ENCODE measurements around the gene ADGRG1. TPM values are rescaled to one million over a fixed set of nuclear protein-coding genes. Genes with fewer than 3 reads are reported as not detected.
A peak's percentile ranks its signal among the peaks of the same experiment; 100 is the strongest.

ADGRG1 gene
- total RNA-seq, 1 donor from 2014 or later = 67.1 TPM

- Mint-ChIP-seq H3K36me3 (no peaks in the 10 kb centered on the region), H3K4me1 (peaks cover 11% of the 10 kb centered on the region), H3K27me3 (ENCODE audit: low read depth) (peaks cover 2% of the 10 kb centered on the region), H3K4me3 (no peak overlapping the region), H3K27ac (peak overlapping the region; percentile 71), H3K9me3 (peaks cover 10% of the 10 kb centered on the region)
- no peak for DNase-seq (ENCODE audit: low spot score in 2 of 2, unreplicated experiment in 2 of 2)
- no peak for TF ChIP-seq CTCF (IDR thresholded peaks at IDR 0.05; ENCODE audit: unreplicated experiment)
Observed at GRCh38 chr16:57590654-57591085, 37.8 kb upstream of the ADGRG1 start.

- Mint-ChIP-seq H3K27me3 (ENCODE audit: low read depth) (peaks cover 2% of the 10 kb centered on the region), H3K27ac (peak overlapping the region; percentile 79), H3K9me3 (peaks cover 11% of the 10 kb centered on the region), H3K36me3 (no peaks in the 10 kb centered on the region), H3K4me1 (peaks cover 11% of the 10 kb centered on the region), H3K4me3 (no peak overlapping the region)
- peak; percentile 88 for TF ChIP-seq CTCF (IDR thresholded peaks at IDR 0.05; ENCODE audit: unreplicated experiment)
- DNase-seq (ENCODE audit: low spot score in 2 of 2, unreplicated experiment in 2 of 2) = peak; percentile 56 to 85
Observed at GRCh38 chr16:57591086-57591869, 37.2 kb upstream of the ADGRG1 start.

GRCh38 chr16:57591870-57592485, 36.5 kb upstream of the ADGRG1 start:
- no peak for DNase-seq (ENCODE audit: low spot score in 2 of 2, unreplicated experiment in 2 of 2)
- Mint-ChIP-seq H3K4me1 (peaks cover 11% of the 10 kb centered on the region), H3K36me3 (no peaks in the 10 kb centered on the region), H3K4me3 (no peak overlapping the region), H3K9me3 (peaks cover 13% of the 10 kb centered on the region), H3K27me3 (ENCODE audit: low read depth) (peaks cover 2% of the 10 kb centered on the region), H3K27ac (no peak overlapping the region)
- TF ChIP-seq CTCF (IDR thresholded peaks at IDR 0.05; ENCODE audit: unreplicated experiment) = no peak

GRCh38 chr16:57592591-57593003, 35.8 kb upstream of the ADGRG1 start:
- Mint-ChIP-seq H3K4me1 (peaks cover 11% of the 10 kb centered on the region), H3K9me3 (peaks cover 19% of the 10 kb centered on the region), H3K27me3 (ENCODE audit: low read depth) (peaks cover 2% of the 10 kb centered on the region), H3K4me3 (no peak overlapping the region), H3K27ac (no peak overlapping the region), H3K36me3 (no peaks in the 10 kb centered on the region)
- no peak for TF ChIP-seq CTCF (IDR thresholded peaks at IDR 0.05; ENCODE audit: unreplicated experiment)
- no peak for DNase-seq (ENCODE audit: low spot score in 2 of 2, unreplicated experiment in 2 of 2)

- Mint-ChIP-seq H3K36me3 (no peaks in the 10 kb centered on the region), H3K27ac (no peak overlapping the region), H3K4me1 (peaks cover 11% of the 10 kb centered on the region), H3K4me3 (no peak overlapping the region), H3K27me3 (ENCODE audit: low read depth) (peaks cover 2% of the 10 kb centered on the region), H3K9me3 (peaks cover 23% of the 10 kb centered on the region)
- no peak for TF ChIP-seq CTCF (IDR thresholded peaks at IDR 0.05; ENCODE audit: unreplicated experiment)
- DNase-seq (ENCODE audit: low spot score in 2 of 2, unreplicated experiment in 2 of 2) = no peak
Observed at GRCh38 chr16:57593021-57593420, 35.4 kb upstream of the ADGRG1 start.
